Endodermal cell (in vitro differentiated cells): ENCODE data around the gene TRAF7. TPM values are rescaled to one million over a fixed set of nuclear protein-coding genes. Genes with fewer than 3 reads are reported as not detected.

ENCODE experiments used
- DNase-seq: peaks from one replicate; pipeline ENCODE4 v3.0.0-alpha.2; 2017
- H3K27ac ChIP-seq: 2 replicates; pipeline ENCODE4 v1.5.1; 2013; ENCODE audit warnings: mild to moderate bottlenecking, low read depth, low read length, moderate library complexity
- H3K27me3 ChIP-seq: 2 replicates; pipeline ENCODE4 v1.6.1; 2013; ENCODE audit warnings: mild to moderate bottlenecking, low read length, moderate library complexity; ENCODE audit not compliant: insufficient read depth, control insufficient read depth, poor library complexity, severe bottlenecking
- H3K36me3 ChIP-seq: 2 replicates; pipeline ENCODE4 v1.7.0; 2013; ENCODE audit warnings: mild to moderate bottlenecking, low read length, moderate library complexity; ENCODE audit not compliant: control insufficient read depth, insufficient read depth
- H3K4me1 ChIP-seq: one replicate; pipeline ENCODE4 v1.7.0; 2013; ENCODE audit warnings: low read length; ENCODE audit not compliant: control insufficient read depth, insufficient read depth
- H3K4me3 ChIP-seq: 2 replicates; pipeline ENCODE4 v1.5.1; 2013; ENCODE audit warnings: mild to moderate bottlenecking, low read length, moderate library complexity
- H3K9ac ChIP-seq: 2 replicates; pipeline ENCODE4 v1.6.1; 2013; ENCODE audit warnings: mild to moderate bottlenecking, low read length, moderate library complexity; ENCODE audit not compliant: poor library complexity, severe bottlenecking; ENCODE audit errors: extremely low read depth
- H3K9me3 ChIP-seq: 2 replicates; pipeline ENCODE4 v1.6.1; 2013; ENCODE audit warnings: mild to moderate bottlenecking, low read length, moderate library complexity; ENCODE audit not compliant: control insufficient read depth
- H3K27ac Mint-ChIP-seq: 2 replicates; pipeline ENCODE4 v1.8.0; 2020; ENCODE audit warnings: mixed read lengths
- H3K27me3 Mint-ChIP-seq: 2 replicates; pipeline ENCODE4 v1.8.0; 2021; ENCODE audit warnings: mild to moderate bottlenecking, mixed read lengths; ENCODE audit not compliant: insufficient read depth
- H3K36me3 Mint-ChIP-seq: 2 replicates; pipeline ENCODE4 v1.8.0; 2020; ENCODE audit warnings: low read depth, mixed read lengths
- H3K4me1 Mint-ChIP-seq: 2 replicates; pipeline ENCODE4 v1.8.0; 2020; ENCODE audit warnings: mixed read lengths
- H3K4me3 Mint-ChIP-seq: 2 replicates; pipeline ENCODE4 v1.8.0; 2020; ENCODE audit warnings: mild to moderate bottlenecking, moderate library complexity, mixed read lengths
- H3K9me3 Mint-ChIP-seq: 2 replicates; pipeline ENCODE4 v1.8.0; 2020; ENCODE audit warnings: mild to moderate bottlenecking, mixed read lengths
- WGBS, 2 experiments: methylation state at CpG; one replicate each; pipeline versions ENCODE4 v1.1.5 to v1.1.7; 2013; ENCODE audit warnings: missing lambda C conversion rate in 2 of 2, mixed read lengths in 1 of 2; ENCODE audit not compliant: insufficient coverage in 1 of 2, insufficient read length in 1 of 2; 5-methylcytosine and 5-hydroxymethylcytosine counted together
- total RNA-seq, 2 donors: library from RNA; stranded (reverse); fragmentation: NEBNext Ultra II Directional in 1 of 2; extraction: Animal tissue kit (Norgen Biotek cat#: 25700) in 1 of 2; gene quantifications; 2 replicates in 1 of 2; 3 replicates in 1 of 2; pipeline ENCODE4 v1.2.1, GENCODE V29; 2021
- TF ChIP-seq, protein P1 (sequence below): fragments of 200-600 bp; sonication (generic); conservative IDR thresholded peaks from 2 replicates; pipeline ENCODE4 v1.5.0; 2021; ENCODE audit warnings: antibody characterized with exemption, mild to moderate bottlenecking

Gene TRAF7
- total RNA-seq, 2 donors from 2014 or later, result 108 to 110 TPM

DNA sequence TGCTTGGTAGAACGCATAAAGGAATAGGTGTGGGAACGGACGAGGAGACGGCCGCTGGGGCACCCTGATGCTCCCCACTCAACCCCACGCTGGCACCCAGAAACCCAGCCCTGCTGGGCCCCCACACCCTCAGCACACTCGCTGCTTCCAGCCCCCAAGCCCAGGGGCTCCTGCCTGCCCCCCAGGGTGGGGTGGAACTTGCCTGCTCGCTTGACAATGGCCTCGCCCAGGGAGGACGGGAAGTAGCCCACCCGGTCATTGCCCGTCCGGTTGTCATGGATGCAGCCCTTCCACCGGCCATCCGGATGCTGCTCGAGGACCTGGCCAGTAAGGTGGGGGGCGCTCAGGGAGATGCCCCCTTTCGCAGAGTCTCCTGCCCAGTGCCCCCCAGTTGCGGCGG is 30.9 kb downstream of the TRAF7 start:
- no peaks in the 10 kb centered on the region for H3K4me1 ChIP-seq
- H3K4me3 ChIP-seq, result no peak overlapping the region
- H3K9me3 ChIP-seq, result no peaks in the 10 kb centered on the region
- no peak overlapping the region for H3K27ac ChIP-seq
- no peaks in the 10 kb centered on the region for H3K36me3 ChIP-seq
- Mint-ChIP-seq H3K27me3 (no peaks in the 10 kb centered on the region), H3K36me3 (no peaks in the 10 kb centered on the region), H3K9me3 (no peaks in the 10 kb centered on the region), H3K4me3 (no peak overlapping the region), H3K27ac (no peak overlapping the region), H3K4me1 (no peaks in the 10 kb centered on the region)
- TF ChIP-seq, protein P1, sequence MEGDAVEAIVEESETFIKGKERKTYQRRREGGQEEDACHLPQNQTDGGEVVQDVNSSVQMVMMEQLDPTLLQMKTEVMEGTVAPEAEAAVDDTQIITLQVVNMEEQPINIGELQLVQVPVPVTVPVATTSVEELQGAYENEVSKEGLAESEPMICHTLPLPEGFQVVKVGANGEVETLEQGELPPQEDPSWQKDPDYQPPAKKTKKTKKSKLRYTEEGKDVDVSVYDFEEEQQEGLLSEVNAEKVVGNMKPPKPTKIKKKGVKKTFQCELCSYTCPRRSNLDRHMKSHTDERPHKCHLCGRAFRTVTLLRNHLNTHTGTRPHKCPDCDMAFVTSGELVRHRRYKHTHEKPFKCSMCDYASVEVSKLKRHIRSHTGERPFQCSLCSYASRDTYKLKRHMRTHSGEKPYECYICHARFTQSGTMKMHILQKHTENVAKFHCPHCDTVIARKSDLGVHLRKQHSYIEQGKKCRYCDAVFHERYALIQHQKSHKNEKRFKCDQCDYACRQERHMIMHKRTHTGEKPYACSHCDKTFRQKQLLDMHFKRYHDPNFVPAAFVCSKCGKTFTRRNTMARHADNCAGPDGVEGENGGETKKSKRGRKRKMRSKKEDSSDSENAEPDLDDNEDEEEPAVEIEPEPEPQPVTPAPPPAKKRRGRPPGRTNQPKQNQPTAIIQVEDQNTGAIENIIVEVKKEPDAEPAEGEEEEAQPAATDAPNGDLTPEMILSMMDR, result no peak
- no peaks in the 10 kb centered on the region for H3K27me3 ChIP-seq
- H3K9ac ChIP-seq, result no peak overlapping the region
- 81 to 96% methylated on average over 10 to 20 of the region's 20 CpGs for WGBS, 2 experiments
- no peak for DNase-seq

DNA sequence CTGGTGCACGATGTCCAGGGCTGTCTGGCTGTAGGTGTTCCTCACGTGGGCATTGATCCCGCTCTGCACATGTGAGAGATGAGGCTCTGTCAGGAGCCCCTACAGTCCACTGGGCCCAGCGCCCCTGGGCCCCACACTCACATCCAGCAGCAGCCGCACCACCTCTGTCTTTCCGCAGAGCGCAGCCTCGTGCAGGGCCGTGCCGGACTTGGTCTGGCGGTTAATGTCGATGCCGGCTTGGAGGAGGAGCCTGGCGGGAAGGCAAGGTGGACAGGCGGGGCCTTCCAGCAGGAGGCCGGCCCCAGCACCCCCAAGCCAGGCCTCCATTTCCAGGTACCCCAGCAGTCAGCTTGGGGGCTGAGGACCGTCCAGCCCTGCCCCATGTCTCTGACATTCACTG is 31.6 kb downstream of the TRAF7 start:
- TF ChIP-seq, protein P1, result no peak

DNA sequence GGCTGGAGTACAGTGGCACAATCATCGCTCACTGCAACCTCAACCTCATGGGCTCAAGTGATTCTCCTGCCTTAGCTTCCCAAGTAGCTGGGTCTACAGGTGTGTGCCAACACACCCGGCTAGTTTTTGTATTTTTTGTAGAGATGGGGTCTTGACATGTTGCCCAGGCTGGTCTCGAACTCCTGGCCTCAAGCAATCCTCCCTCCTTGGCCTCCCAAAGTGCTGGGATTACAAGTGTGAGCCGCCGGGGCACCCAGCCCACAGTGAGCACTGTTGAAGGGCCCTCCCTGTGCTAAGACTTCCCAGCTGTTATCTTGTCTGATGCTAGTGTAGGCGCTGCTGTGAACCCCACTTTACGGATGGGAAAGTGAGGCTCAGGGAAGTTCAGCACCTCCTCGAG is 32.8 kb downstream of the TRAF7 start:
- no peak overlapping the region for H3K9ac ChIP-seq
- Mint-ChIP-seq H3K27me3 (no peaks in the 10 kb centered on the region), H3K27ac (no peak overlapping the region), H3K4me3 (no peak overlapping the region), H3K36me3 (no peaks in the 10 kb centered on the region), H3K4me1 (no peaks in the 10 kb centered on the region), H3K9me3 (no peaks in the 10 kb centered on the region)
- 96 to 100% methylated on average over 2 to 8 of the region's 8 CpGs for WGBS, 2 experiments
- no peaks in the 10 kb centered on the region for H3K27me3 ChIP-seq
- DNase-seq, result no peak
- H3K36me3 ChIP-seq, result no peaks in the 10 kb centered on the region
- no peaks in the 10 kb centered on the region for H3K9me3 ChIP-seq
- no peaks in the 10 kb centered on the region for H3K4me1 ChIP-seq
- TF ChIP-seq, protein P1, result no peak
- H3K27ac ChIP-seq, result no peak overlapping the region
- H3K4me3 ChIP-seq, result no peak overlapping the region

More for the DNA sequence above, 31.6 kb downstream of the TRAF7 start:
- Mint-ChIP-seq H3K36me3 (no peaks in the 10 kb centered on the region), H3K27ac (no peak overlapping the region), H3K4me3 (no peak overlapping the region), H3K4me1 (no peaks in the 10 kb centered on the region), H3K27me3 (no peaks in the 10 kb centered on the region), H3K9me3 (no peaks in the 10 kb centered on the region)
- Histone ChIP-seq H3K9me3 (no peaks in the 10 kb centered on the region), H3K36me3 (no peaks in the 10 kb centered on the region), H3K27me3 (no peaks in the 10 kb centered on the region), H3K27ac (no peak overlapping the region), H3K4me1 (no peaks in the 10 kb centered on the region), H3K9ac (no peak overlapping the region), H3K4me3 (no peak overlapping the region)
- WGBS, 2 experiments, result 90 to 92% methylated on average over 6 to 17 of the region's 17 CpGs
- no peak for DNase-seq
